IMR-90 (cell line): ENCODE results near the gene FOXP1. TPM values are rescaled to one million over a fixed set of nuclear protein-coding genes. Genes with fewer than 3 reads are reported as not detected.

Source experiments
- ATAC-seq: fragments of 200-7000 bp; cut with Tn5 transposase; 2 replicates; pipeline ENCODE4 v1.9.1; 2020; ENCODE audit warnings: low read depth, mild to moderate bottlenecking, moderate library complexity
- BruUV-seq: library from RNA; stranded (reverse); fragments of 400-500 nt; replicated peaks from 2 replicates; lab custom pipeline; 2021; lab: Mats Ljungman, UMichigan
- CTCF ChIA-PET: fragments of 300-600 bp; formaldehyde crosslinking; extraction: SDS; loops from one replicate; lab custom pipeline; 2021; ENCODE audit warnings: antibody characterized with exemption; lab: Yijun Ruan, JAX
- POLR2A ChIA-PET: fragments of 300-600 bp; sonication (Branson Sonifier 250); formaldehyde crosslinking; loops from one replicate; lab custom pipeline; 2022; ENCODE audit warnings: antibody characterized with exemption; ENCODE audit not compliant: unreplicated experiment; lab: Charles Lee
- DNase-seq: peaks from one replicate; pipeline ENCODE4 v3.0.0; 2013
- H2AFZ ChIP-seq: replicated peaks from 2 replicates; pipeline ENCODE3; 2013; ENCODE audit warnings: low read length, mild to moderate bottlenecking; ENCODE audit not compliant: poor library complexity
- H2AK5ac ChIP-seq: 2 replicates; pipeline ENCODE4 v1.6.1; 2013; ENCODE audit warnings: low read depth, low read length, inconsistent platforms
- H2AK9ac ChIP-seq: replicated peaks from 2 replicates; pipeline ENCODE3; 2013; ENCODE audit warnings: mild to moderate bottlenecking, low read depth, low read length, moderate library complexity; ENCODE audit not compliant: poor library complexity
- H2BK120ac ChIP-seq: 2 replicates; pipeline ENCODE4 v1.6.1; 2013; ENCODE audit warnings: low read depth, low read length, inconsistent platforms
- H2BK15ac ChIP-seq: 3 replicates; pipeline ENCODE4 v1.6.1; 2013; ENCODE audit warnings: low read depth, low read length, inconsistent platforms
- H2BK20ac ChIP-seq: 2 replicates; pipeline ENCODE4 v1.6.1; 2013; ENCODE audit warnings: low read depth, mild to moderate bottlenecking, inconsistent platforms, low read length, moderate library complexity
- H2BK5ac ChIP-seq: 2 replicates; pipeline ENCODE4 v1.6.1; 2013; ENCODE audit warnings: mild to moderate bottlenecking, low read depth, low read length, inconsistent platforms; ENCODE audit not compliant: poor library complexity, severe bottlenecking
- H3K14ac ChIP-seq: replicated peaks from 2 replicates; pipeline ENCODE4 v1.6.1; 2013; ENCODE audit warnings: low read depth, low read length, inconsistent platforms
- H3K18ac ChIP-seq: 2 replicates; pipeline ENCODE4 v1.6.1; 2013; ENCODE audit warnings: low read depth, low read length, control low read depth
- H3K23ac ChIP-seq: 2 replicates; pipeline ENCODE4 v1.6.1; 2013; ENCODE audit warnings: low read depth, low read length, inconsistent platforms
- H3K27ac ChIP-seq: 2 replicates; pipeline ENCODE4 v1.5.1; 2013; ENCODE audit warnings: mild to moderate bottlenecking, control low read depth, low read length; ENCODE audit not compliant: insufficient read depth
- H3K27me3 ChIP-seq: 2 replicates; pipeline ENCODE4 v1.6.1; 2013; ENCODE audit warnings: low read length; ENCODE audit not compliant: control insufficient read depth, insufficient read depth
- H3K36me3 ChIP-seq: 2 replicates; pipeline ENCODE4 v1.6.1; 2013; ENCODE audit warnings: low read length, mixed read lengths; ENCODE audit not compliant: control insufficient read depth, insufficient read depth
- H3K4ac ChIP-seq: 2 replicates; pipeline ENCODE4 v1.6.1; 2013; ENCODE audit warnings: low read depth, low read length, inconsistent platforms
- H3K4me1 ChIP-seq: 2 replicates; pipeline ENCODE4 v1.6.1; 2013; ENCODE audit warnings: low read length, mixed read lengths; ENCODE audit not compliant: control insufficient read depth, insufficient read depth
- H3K4me2 ChIP-seq: 2 replicates; pipeline ENCODE4 v1.6.1; 2013; ENCODE audit warnings: low read depth, mild to moderate bottlenecking, control low read depth, low read length, moderate library complexity
- H3K4me3 ChIP-seq: 2 replicates; pipeline ENCODE4 v1.5.1; 2013; ENCODE audit warnings: low read depth, mild to moderate bottlenecking, control low read depth, low read length, moderate library complexity; ENCODE audit not compliant: insufficient read depth
- H3K56ac ChIP-seq: 2 replicates; pipeline ENCODE4 v1.6.1; 2013; ENCODE audit warnings: low read length, inconsistent platforms; ENCODE audit not compliant: insufficient read depth; ENCODE audit errors: extremely low read depth
- H3K79me1 ChIP-seq, 2 experiments: 2 replicates each; pipeline ENCODE4 v1.6.1; 2013; ENCODE audit warnings: low read length in 2 of 2, inconsistent platforms in 1 of 2, low read depth in 1 of 2
- H3K9ac ChIP-seq: 2 replicates; pipeline ENCODE4 v1.6.1; 2013; ENCODE audit warnings: low read depth, low read length, control low read depth
- H3K9me1 ChIP-seq: 2 replicates; pipeline ENCODE4 v1.6.1; 2013; ENCODE audit warnings: low read length, inconsistent platforms; ENCODE audit not compliant: insufficient read depth
- H3K9me3 ChIP-seq: 2 replicates; pipeline ENCODE4 v1.6.1; 2013; ENCODE audit warnings: low read length; ENCODE audit not compliant: control insufficient read depth, insufficient read depth
- H4K20me1 ChIP-seq: 2 replicates; pipeline ENCODE4 v1.6.1; 2013; ENCODE audit warnings: low read length, inconsistent platforms; ENCODE audit not compliant: insufficient read depth
- H4K5ac ChIP-seq: 2 replicates; pipeline ENCODE4 v1.6.1; 2013; ENCODE audit warnings: mild to moderate bottlenecking, low read depth, low read length, control low read depth
- H4K8ac ChIP-seq, 2 experiments: 2 replicates each; pipeline ENCODE4 v1.6.1; 2013; ENCODE audit warnings: low read depth in 2 of 2, low read length in 2 of 2, control low read depth in 1 of 2, inconsistent platforms in 1 of 2
- H4K91ac ChIP-seq: 2 replicates; pipeline ENCODE4 v1.6.1; 2013; ENCODE audit warnings: low read depth, low read length, inconsistent platforms; ENCODE audit not compliant: insufficient read depth
- MAFK ChIP-seq: IDR thresholded peaks from 2 replicates; pipeline ENCODE4 v1.6.1; 2012; ENCODE audit warnings: low read depth, low read length, improper control_type of control experiment
- SMC3 ChIP-seq: fragments of 150-350 bp; IDR thresholded peaks from 2 replicates; pipeline ENCODE4 v1.6.1; 2016; ENCODE audit warnings: low read depth, mild to moderate bottlenecking, antibody characterized with exemption, low read length, moderate library complexity
- WGBS, 2 experiments: methylation state at CpG; one replicate each; pipeline versions ENCODE4 v1.1.5 to v1.1.7; 2013; ENCODE audit warnings: missing lambda C conversion rate in 2 of 2; ENCODE audit not compliant: insufficient read length in 1 of 2; ENCODE audit errors: extremely low coverage in 2 of 2; 5-methylcytosine and 5-hydroxymethylcytosine counted together
- dilution Hi-C: fragments of 300-500 bp; cut with HindIII; formaldehyde crosslinking; loops from one replicate; pipeline ENCODE4 v1.14.3; 2018; ENCODE audit warnings: low sequenced_read_pairs; ENCODE audit not compliant: unreplicated experiment
- in situ Hi-C: fragments of 300-500 bp; cut with MboI; formaldehyde crosslinking; loops from 3 replicates; pipeline ENCODE4 v1.14.3; 2019; ENCODE audit warnings: low sequenced_read_pairs, inconsistent platforms, mixed read lengths
- intact Hi-C: fragments of 100-400 bp; cut with micrococcal nuclease; formaldehyde crosslinking; loops from 2 replicates; pipeline ENCODE4 v1.10.0; 2022
- polyA plus RNA-seq, 3 experiments: library from polyadenylated mRNA; depleted of rRNA; stranded (reverse); fragments of >200 nt; gene quantifications; 2 replicates each; pipeline ENCODE4 v1.2.3, GENCODE V29; 2012; ENCODE audit warnings: low replicate concordance in 1 of 3
- total RNA-seq: library from RNA; depleted of rRNA; stranded (reverse); fragments of >200 nt; gene quantifications from 2 replicates; pipeline ENCODE4 v1.2.3, GENCODE V29; 2012

The FOXP1 gene
- total and polyA plus RNA-seq, 2 of the 4 experiments (the other 2 are of a cell fraction) = 37.0 to 132 TPM

- peak overlapping the region; percentile 64; the same call in 1 of the 2 replicates for H3K27ac ChIP-seq
- peak overlapping the region; percentile 55; the same call in 1 of the 2 replicates for H4K91ac ChIP-seq
- in situ Hi-C loops = no loop called here
- no peaks in the 10 kb centered on the region for H3K27me3 ChIP-seq
- peak overlapping the region; percentile 54; the same call in 1 of the 2 replicates for H3K14ac ChIP-seq
- no peak overlapping the region for H2AFZ ChIP-seq
- 0 out of 2 replicates have a peak, but pooled peaks cover 2% of the 10 kb centered on the region for H3K36me3 ChIP-seq
- H2AK9ac ChIP-seq = peak overlapping the region; percentile 22
- 0 out of 2 replicates have a peak overlapping the region, but pooled peaks have one; percentile 14 for H3K9ac ChIP-seq
- H3K56ac ChIP-seq = no peak overlapping the region
- H2AK5ac ChIP-seq = no peak overlapping the region
- ATAC-seq = no peak
- WGBS, 2 experiments = no CpG with 5 or more reads among the region's 3 CpGs
- H3K9me3 ChIP-seq = no peaks in the 10 kb centered on the region
- H4K8ac ChIP-seq = peak overlapping the region in 1 of 2 experiments; percentile 62; a peak in 2 of 4 replicates
- H3K4me3 ChIP-seq = no peak overlapping the region
- H3K18ac ChIP-seq = no peak overlapping the region
- peaks cover 50 to 86% of the 10 kb centered on the region in 2 experiments for H3K79me1 ChIP-seq
- H3K4me2 ChIP-seq = no peak overlapping the region
- dilution Hi-C loops = no loop called here
- POLR2A ChIA-PET = no interaction called here
- intact Hi-C loops = no loop called here
- peaks cover 23% of the 10 kb centered on the region for H3K9me1 ChIP-seq
- H4K5ac ChIP-seq = peak overlapping the region; percentile 36; the same call in 1 of the 2 replicates
- H2BK5ac ChIP-seq = peak overlapping the region; percentile 72
- no peak for TF ChIP-seq SMC3
- TF ChIP-seq MAFK = 0 out of 2 replicates have a peak, but pooled peaks have one; percentile 1
- peak overlapping the region; percentile 23 for H2BK120ac ChIP-seq
- no TSS peak for BruUV-seq
- peak overlapping the region; percentile 76 for H3K4ac ChIP-seq
- peaks cover 20% of the 10 kb centered on the region for H3K4me1 ChIP-seq
- peak; percentile 43 for DNase-seq
- H4K20me1 ChIP-seq = peaks cover 3% of the 10 kb centered on the region; the same call in 1 of the 2 replicates
- H2BK15ac ChIP-seq = peak overlapping the region; percentile 19; the same call in 1 of the 3 replicates
- CTCF ChIA-PET = no interaction called here
- H2BK20ac ChIP-seq = peak overlapping the region; percentile 42; the same call in 1 of the 2 replicates
- peak overlapping the region; percentile 58; the same call in 1 of the 2 replicates for H3K23ac ChIP-seq
Observed at GRCh38 chr3:71074423-71074822, 509.1 kb downstream of the FOXP1 start.
